ENCODE data around the gene HS3ST6.
"Not testable (repeated sequence)": the region's sequence is repeated elsewhere in the genome, so short reads cannot be mapped to it uniquely, and the experiment has no call there.

The HS3ST6 gene

DNA sequence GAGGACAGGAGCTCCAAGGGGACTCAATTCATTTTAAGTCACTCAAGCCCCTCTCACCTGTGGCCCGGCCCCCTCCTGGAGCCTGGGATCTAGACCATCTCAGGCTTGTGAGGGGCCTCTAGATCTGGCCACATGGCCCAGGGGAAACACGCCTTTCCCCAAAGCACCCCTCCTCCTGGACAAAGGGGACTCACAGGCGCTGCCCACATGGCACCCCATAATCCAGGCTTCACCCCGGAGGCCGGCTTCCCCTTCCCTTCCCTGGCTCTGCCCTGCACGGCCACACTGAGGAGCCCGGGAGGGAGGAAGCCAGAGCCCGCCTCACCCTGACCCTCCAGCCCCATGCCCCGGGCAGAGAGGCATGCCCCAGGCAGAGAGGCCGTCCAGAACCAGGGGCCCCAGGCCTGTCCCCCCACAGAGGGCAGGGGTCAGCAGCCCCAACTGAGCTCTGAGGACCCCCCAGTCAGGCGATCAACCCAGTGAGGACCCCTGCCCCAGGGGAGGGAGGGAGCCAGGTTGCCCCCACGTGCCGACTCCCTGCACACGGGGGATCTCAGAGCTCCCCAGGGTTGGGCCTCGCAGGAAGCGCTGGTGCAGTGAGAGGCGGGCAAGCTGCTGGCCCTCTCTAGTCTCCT lies 10.9 kb downstream of the HS3ST6 start:
- Histone ChIP-seq H3K27ac (ENCODE audit: insufficient read depth, low read length, poor library complexity, severe bottlenecking) (no peak overlapping the region), H3K4me1 (ENCODE audit: control insufficient read depth, insufficient read depth, low read length, poor library complexity, severe bottlenecking) (no peaks in the 10 kb centered on the region), H3K27me3 (replicated peaks; ENCODE audit: control insufficient read depth, insufficient read depth, low read length, poor library complexity, severe bottlenecking) (peaks cover 5% of the 10 kb centered on the region), H3K36me3 (ENCODE audit: control insufficient read depth, insufficient read depth, low read length) (no peaks in the 10 kb centered on the region), H3K4me3 (ENCODE audit: insufficient read depth, low read depth, low read length, poor library complexity, severe bottlenecking) (no peak overlapping the region), H3K9me3 (ENCODE audit: control insufficient read depth, low read length) (no peaks in the 10 kb centered on the region)
- DNase-seq, result no peak

DNA sequence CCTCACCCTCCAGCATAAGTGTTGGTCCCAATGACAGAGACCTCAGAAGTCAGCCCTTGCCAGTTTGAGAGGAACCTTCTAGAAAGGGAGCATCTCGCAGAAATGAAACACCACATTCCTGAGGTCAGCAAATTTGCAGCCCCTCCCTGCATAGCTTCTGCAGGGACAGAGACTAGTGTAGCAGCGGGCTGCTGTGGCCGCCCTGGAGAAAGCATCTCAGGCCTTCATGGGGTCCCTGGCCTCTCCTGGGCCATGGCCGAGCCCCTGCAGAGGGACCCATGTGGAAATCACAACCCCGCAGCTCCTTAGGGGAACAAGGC lies 11.4 kb downstream of the HS3ST6 start:
- H3K27me3 ChIP-seq (replicated peaks; ENCODE audit: control insufficient read depth, insufficient read depth, low read length, poor library complexity, severe bottlenecking), result peaks cover 5% of the 10 kb centered on the region
- H3K4me3 ChIP-seq (ENCODE audit: insufficient read depth, low read depth, low read length, poor library complexity, severe bottlenecking), result no peak overlapping the region
- no peak overlapping the region for H3K27ac ChIP-seq (ENCODE audit: insufficient read depth, low read length, poor library complexity, severe bottlenecking)
- H3K36me3 ChIP-seq (ENCODE audit: control insufficient read depth, insufficient read depth, low read length), result no peaks in the 10 kb centered on the region
- no peaks in the 10 kb centered on the region for H3K9me3 ChIP-seq (ENCODE audit: control insufficient read depth, low read length)
- DNase-seq, result no peak
- no peaks in the 10 kb centered on the region for H3K4me1 ChIP-seq (ENCODE audit: control insufficient read depth, insufficient read depth, low read length, poor library complexity, severe bottlenecking)

DNA sequence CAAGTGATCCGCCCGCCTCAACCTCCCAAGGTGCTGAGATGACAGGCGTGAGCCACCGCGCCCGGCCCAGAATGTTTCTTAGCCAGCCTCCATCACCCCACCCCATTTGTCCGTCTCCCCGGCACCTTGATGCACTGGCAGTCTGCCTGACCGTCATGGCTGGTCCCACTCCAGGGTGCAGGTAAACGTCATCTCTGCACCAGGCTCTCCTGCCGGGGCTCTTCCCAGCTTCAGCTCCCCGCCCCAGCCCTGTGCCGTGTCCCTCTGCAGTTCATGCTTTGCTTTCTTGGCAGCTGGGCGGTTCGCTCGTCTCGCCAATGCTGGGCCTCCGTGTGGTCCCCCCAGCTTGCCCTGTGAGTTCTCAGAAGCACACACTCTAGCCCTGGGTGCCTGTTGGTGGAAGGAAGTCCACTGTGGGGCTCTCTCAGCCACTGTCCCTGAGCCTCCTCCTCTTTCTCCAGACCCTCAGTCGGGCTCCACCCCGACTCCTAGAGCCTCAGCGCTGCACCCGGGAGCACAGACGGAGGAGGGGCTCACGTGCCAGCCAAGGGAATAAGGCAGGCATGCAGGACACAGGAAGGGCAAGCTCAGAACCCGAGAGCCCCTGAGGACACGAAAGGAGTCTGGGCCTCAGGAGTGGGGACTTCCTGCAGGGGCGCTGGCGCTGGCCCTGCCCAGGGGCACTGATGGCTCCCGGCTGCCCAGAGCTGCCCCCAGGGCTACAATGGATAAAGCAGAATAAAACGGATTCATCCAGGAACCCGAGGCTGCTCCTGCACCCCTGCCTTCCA lies 12.0 kb downstream of the HS3ST6 start:
- no peak for DNase-seq
- H3K4me1 ChIP-seq (ENCODE audit: control insufficient read depth, insufficient read depth, low read length, poor library complexity, severe bottlenecking), result no peaks in the 10 kb centered on the region
- no peaks in the 10 kb centered on the region for H3K9me3 ChIP-seq (ENCODE audit: control insufficient read depth, low read length)
- no peak overlapping the region for H3K27ac ChIP-seq (ENCODE audit: insufficient read depth, low read length, poor library complexity, severe bottlenecking)
- H3K27me3 ChIP-seq (replicated peaks; ENCODE audit: control insufficient read depth, insufficient read depth, low read length, poor library complexity, severe bottlenecking), result peaks cover 5% of the 10 kb centered on the region
- no peak overlapping the region for H3K4me3 ChIP-seq (ENCODE audit: insufficient read depth, low read depth, low read length, poor library complexity, severe bottlenecking)
- no peaks in the 10 kb centered on the region for H3K36me3 ChIP-seq (ENCODE audit: control insufficient read depth, insufficient read depth, low read length)

- Histone ChIP-seq H3K4me3 (ENCODE audit: insufficient read depth, low read depth, low read length, poor library complexity, severe bottlenecking) (no peak overlapping the region), H3K9me3 (ENCODE audit: control insufficient read depth, low read length) (no peaks in the 10 kb centered on the region), H3K27me3 (replicated peaks; ENCODE audit: control insufficient read depth, insufficient read depth, low read length, poor library complexity, severe bottlenecking) (peaks cover 5% of the 10 kb centered on the region), H3K4me1 (ENCODE audit: control insufficient read depth, insufficient read depth, low read length, poor library complexity, severe bottlenecking) (no peaks in the 10 kb centered on the region), H3K27ac (ENCODE audit: insufficient read depth, low read length, poor library complexity, severe bottlenecking) (no peak overlapping the region), H3K36me3 (ENCODE audit: control insufficient read depth, insufficient read depth, low read length) (no peaks in the 10 kb centered on the region)
- no peak for DNase-seq
Observed at GRCh38 chr16:1903845-1904840, 14.1 kb downstream of the HS3ST6 start.

DNA sequence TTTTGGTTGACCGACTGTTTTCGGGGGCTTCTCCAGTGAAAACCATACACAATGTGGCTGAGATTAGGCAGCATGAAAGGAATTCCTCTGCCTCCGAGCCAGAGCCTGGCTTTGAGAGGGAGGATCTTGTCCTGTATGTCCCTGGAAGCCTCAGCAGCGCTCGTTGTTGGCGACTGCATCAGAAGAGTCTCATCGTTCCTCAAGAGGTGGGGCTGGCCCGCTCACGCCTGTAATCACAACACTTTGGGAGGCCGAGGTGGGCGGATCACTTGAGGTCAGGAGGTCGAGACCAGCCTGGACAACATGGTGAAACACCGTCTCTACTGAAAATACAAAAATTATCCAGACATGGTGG lies 15.0 kb downstream of the HS3ST6 start:
- H3K27ac ChIP-seq (ENCODE audit: insufficient read depth, low read length, poor library complexity, severe bottlenecking), result no peak overlapping the region
- H3K27me3 ChIP-seq (replicated peaks; ENCODE audit: control insufficient read depth, insufficient read depth, low read length, poor library complexity, severe bottlenecking), result peaks cover 3% of the 10 kb centered on the region

GRCh38 chr16:1902547-1903219 lies 15.5 kb downstream of the HS3ST6 start:
- H3K4me1 ChIP-seq (ENCODE audit: control insufficient read depth, insufficient read depth, low read length, poor library complexity, severe bottlenecking), result no peaks in the 10 kb centered on the region
- no peak for DNase-seq
- H3K9me3 ChIP-seq (ENCODE audit: control insufficient read depth, low read length), result no peaks in the 10 kb centered on the region
- H3K27ac ChIP-seq (ENCODE audit: insufficient read depth, low read length, poor library complexity, severe bottlenecking), result no peak overlapping the region
- H3K36me3 ChIP-seq (ENCODE audit: control insufficient read depth, insufficient read depth, low read length), result no peaks in the 10 kb centered on the region
- H3K4me3 ChIP-seq (ENCODE audit: insufficient read depth, low read depth, low read length, poor library complexity, severe bottlenecking), result no peak overlapping the region
- peaks cover 2% of the 10 kb centered on the region for H3K27me3 ChIP-seq (replicated peaks; ENCODE audit: control insufficient read depth, insufficient read depth, low read length, poor library complexity, severe bottlenecking)

More for the DNA sequence above, 15.0 kb downstream of the HS3ST6 start:
- DNase-seq, result no peak
- H3K4me3 ChIP-seq (ENCODE audit: insufficient read depth, low read depth, low read length, poor library complexity, severe bottlenecking), result no peak overlapping the region
- no peaks in the 10 kb centered on the region for H3K9me3 ChIP-seq (ENCODE audit: control insufficient read depth, low read length)
- no peaks in the 10 kb centered on the region for H3K36me3 ChIP-seq (ENCODE audit: control insufficient read depth, insufficient read depth, low read length)
- no peaks in the 10 kb centered on the region for H3K4me1 ChIP-seq (ENCODE audit: control insufficient read depth, insufficient read depth, low read length, poor library complexity, severe bottlenecking)

GRCh38 chr16:1900452-1900774 lies 17.8 kb downstream of the HS3ST6 start:
- no peaks in the 10 kb centered on the region for H3K9me3 ChIP-seq (ENCODE audit: control insufficient read depth, low read length)
- H3K4me1 ChIP-seq (ENCODE audit: control insufficient read depth, insufficient read depth, low read length, poor library complexity, severe bottlenecking), result no peaks in the 10 kb centered on the region
- H3K4me3 ChIP-seq (ENCODE audit: insufficient read depth, low read depth, low read length, poor library complexity, severe bottlenecking), result no peak overlapping the region
- DNase-seq, result no peak
- no peaks in the 10 kb centered on the region for H3K36me3 ChIP-seq (ENCODE audit: control insufficient read depth, insufficient read depth, low read length)
- no peaks in the 10 kb centered on the region for H3K27me3 ChIP-seq (replicated peaks; ENCODE audit: control insufficient read depth, insufficient read depth, low read length, poor library complexity, severe bottlenecking)
- no peak overlapping the region for H3K27ac ChIP-seq (ENCODE audit: insufficient read depth, low read length, poor library complexity, severe bottlenecking)

- H3K27me3 ChIP-seq (replicated peaks; ENCODE audit: control insufficient read depth, insufficient read depth, low read length, poor library complexity, severe bottlenecking), result no peaks in the 10 kb centered on the region
- H3K27ac ChIP-seq (ENCODE audit: insufficient read depth, low read length, poor library complexity, severe bottlenecking), result no peak overlapping the region
- no peak for DNase-seq
- H3K4me1 ChIP-seq (ENCODE audit: control insufficient read depth, insufficient read depth, low read length, poor library complexity, severe bottlenecking), result no peaks in the 10 kb centered on the region
- no peaks in the 10 kb centered on the region for H3K9me3 ChIP-seq (ENCODE audit: control insufficient read depth, low read length)
- no peak overlapping the region for H3K4me3 ChIP-seq (ENCODE audit: insufficient read depth, low read depth, low read length, poor library complexity, severe bottlenecking)
- H3K36me3 ChIP-seq (ENCODE audit: control insufficient read depth, insufficient read depth, low read length), result no peaks in the 10 kb centered on the region
Observed at GRCh38 chr16:1899641-1900451, 18.4 kb downstream of the HS3ST6 start.

GRCh38 chr16:1897692-1898091 lies 20.5 kb downstream of the HS3ST6 start:
- not testable (repeated sequence) for H3K36me3 ChIP-seq (ENCODE audit: control insufficient read depth, insufficient read depth, low read length); H3K4me3 ChIP-seq (ENCODE audit: insufficient read depth, low read depth, low read length, poor library complexity, severe bottlenecking); H3K9me3 ChIP-seq (ENCODE audit: control insufficient read depth, low read length); H3K4me1 ChIP-seq (ENCODE audit: control insufficient read depth, insufficient read depth, low read length, poor library complexity, severe bottlenecking); H3K27ac ChIP-seq (ENCODE audit: insufficient read depth, low read length, poor library complexity, severe bottlenecking); DNase-seq; H3K27me3 ChIP-seq (replicated peaks; ENCODE audit: control insufficient read depth, insufficient read depth, low read length, poor library complexity, severe bottlenecking)

All from effector memory CD4-positive, alpha-beta T cell (primary cell).